ENCODE measurements around the gene DNAJC5. TPM values are rescaled to one million over a fixed set of nuclear protein-coding genes. Genes with fewer than 3 reads are reported as not detected.
A peak's percentile ranks its signal among the peaks of the same experiment; 100 is the strongest.

Gene DNAJC5
- total RNA-seq, 1 experiment from 2014 or later: 28.5 TPM

DNA sequence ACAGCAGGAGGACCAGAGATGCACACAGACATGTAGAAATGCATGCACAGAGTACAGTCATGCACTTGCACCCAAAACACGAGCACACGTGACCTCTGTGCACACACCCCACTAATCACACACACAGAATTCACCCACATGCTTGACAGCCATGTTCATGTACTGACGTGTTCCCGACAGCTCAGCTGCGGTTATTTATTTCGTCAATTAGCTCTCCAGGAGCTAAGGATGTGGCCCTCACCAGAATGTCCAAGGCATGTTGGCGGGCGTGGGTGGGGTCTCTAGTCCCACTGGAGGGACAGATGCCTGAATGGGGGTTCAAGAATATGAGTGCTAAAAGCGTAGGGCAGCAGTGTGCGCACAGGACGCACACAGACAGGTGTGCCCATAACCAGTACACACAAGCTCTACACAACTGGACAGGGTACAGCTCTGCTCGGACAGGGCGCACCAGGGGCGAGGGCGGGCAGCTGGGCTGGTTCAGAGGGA is 85.4 kb downstream of the DNAJC5 start (continued):
- TF ChIP-seq, protein P1, sequence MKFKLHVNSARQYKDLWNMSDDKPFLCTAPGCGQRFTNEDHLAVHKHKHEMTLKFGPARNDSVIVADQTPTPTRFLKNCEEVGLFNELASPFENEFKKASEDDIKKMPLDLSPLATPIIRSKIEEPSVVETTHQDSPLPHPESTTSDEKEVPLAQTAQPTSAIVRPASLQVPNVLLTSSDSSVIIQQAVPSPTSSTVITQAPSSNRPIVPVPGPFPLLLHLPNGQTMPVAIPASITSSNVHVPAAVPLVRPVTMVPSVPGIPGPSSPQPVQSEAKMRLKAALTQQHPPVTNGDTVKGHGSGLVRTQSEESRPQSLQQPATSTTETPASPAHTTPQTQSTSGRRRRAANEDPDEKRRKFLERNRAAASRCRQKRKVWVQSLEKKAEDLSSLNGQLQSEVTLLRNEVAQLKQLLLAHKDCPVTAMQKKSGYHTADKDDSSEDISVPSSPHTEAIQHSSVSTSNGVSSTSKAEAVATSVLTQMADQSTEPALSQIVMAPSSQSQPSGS (CRISPR knock-in tag; IDR thresholded peaks at IDR 0.05; ENCODE audit: borderline replicate concordance, low read depth): no peak
- TF ChIP-seq, protein P2, sequence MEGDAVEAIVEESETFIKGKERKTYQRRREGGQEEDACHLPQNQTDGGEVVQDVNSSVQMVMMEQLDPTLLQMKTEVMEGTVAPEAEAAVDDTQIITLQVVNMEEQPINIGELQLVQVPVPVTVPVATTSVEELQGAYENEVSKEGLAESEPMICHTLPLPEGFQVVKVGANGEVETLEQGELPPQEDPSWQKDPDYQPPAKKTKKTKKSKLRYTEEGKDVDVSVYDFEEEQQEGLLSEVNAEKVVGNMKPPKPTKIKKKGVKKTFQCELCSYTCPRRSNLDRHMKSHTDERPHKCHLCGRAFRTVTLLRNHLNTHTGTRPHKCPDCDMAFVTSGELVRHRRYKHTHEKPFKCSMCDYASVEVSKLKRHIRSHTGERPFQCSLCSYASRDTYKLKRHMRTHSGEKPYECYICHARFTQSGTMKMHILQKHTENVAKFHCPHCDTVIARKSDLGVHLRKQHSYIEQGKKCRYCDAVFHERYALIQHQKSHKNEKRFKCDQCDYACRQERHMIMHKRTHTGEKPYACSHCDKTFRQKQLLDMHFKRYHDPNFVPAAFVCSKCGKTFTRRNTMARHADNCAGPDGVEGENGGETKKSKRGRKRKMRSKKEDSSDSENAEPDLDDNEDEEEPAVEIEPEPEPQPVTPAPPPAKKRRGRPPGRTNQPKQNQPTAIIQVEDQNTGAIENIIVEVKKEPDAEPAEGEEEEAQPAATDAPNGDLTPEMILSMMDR (IDR thresholded peaks at IDR 0.05): no peak
- TF ChIP-seq ZNF138 (CRISPR knock-in tag; conservative IDR thresholded peaks at IDR 0.05): no peak
- TF ChIP-seq RELA (CRISPR knock-in tag; IDR thresholded peaks at IDR 0.05; ENCODE audit: borderline replicate concordance): no peak
- TF ChIP-seq, protein P3, sequence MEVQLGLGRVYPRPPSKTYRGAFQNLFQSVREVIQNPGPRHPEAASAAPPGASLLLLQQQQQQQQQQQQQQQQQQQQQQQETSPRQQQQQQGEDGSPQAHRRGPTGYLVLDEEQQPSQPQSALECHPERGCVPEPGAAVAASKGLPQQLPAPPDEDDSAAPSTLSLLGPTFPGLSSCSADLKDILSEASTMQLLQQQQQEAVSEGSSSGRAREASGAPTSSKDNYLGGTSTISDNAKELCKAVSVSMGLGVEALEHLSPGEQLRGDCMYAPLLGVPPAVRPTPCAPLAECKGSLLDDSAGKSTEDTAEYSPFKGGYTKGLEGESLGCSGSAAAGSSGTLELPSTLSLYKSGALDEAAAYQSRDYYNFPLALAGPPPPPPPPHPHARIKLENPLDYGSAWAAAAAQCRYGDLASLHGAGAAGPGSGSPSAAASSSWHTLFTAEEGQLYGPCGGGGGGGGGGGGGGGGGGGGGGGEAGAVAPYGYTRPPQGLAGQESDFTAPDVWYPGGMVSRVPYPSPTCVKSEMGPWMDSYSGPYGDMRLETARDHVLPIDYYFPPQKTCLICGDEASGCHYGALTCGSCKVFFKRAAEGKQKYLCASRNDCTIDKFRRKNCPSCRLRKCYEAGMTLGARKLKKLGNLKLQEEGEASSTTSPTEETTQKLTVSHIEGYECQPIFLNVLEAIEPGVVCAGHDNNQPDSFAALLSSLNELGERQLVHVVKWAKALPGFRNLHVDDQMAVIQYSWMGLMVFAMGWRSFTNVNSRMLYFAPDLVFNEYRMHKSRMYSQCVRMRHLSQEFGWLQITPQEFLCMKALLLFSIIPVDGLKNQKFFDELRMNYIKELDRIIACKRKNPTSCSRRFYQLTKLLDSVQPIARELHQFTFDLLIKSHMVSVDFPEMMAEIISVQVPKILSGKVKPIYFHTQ (CRISPR knock-in tag; IDR thresholded peaks at IDR 0.05): no peak
- TF ChIP-seq ZNF121 (CRISPR knock-in tag; IDR thresholded peaks at IDR 0.05): no peak
- TF ChIP-seq IRF2 (CRISPR knock-in tag; IDR thresholded peaks at IDR 0.05; ENCODE audit: borderline replicate concordance, low read depth): no peak
- TF ChIP-seq CREM (CRISPR knock-in tag; IDR thresholded peaks at IDR 0.05): no peak
- no peak for TF ChIP-seq TCF7 (CRISPR knock-in tag; IDR thresholded peaks at IDR 0.05; ENCODE audit: low read depth)
- TF ChIP-seq RORB (CRISPR knock-in tag; IDR thresholded peaks at IDR 0.05): no peak
- TF ChIP-seq ZNF396 (CRISPR knock-in tag; IDR thresholded peaks at IDR 0.05; ENCODE audit: borderline replicate concordance): no peak

DNA sequence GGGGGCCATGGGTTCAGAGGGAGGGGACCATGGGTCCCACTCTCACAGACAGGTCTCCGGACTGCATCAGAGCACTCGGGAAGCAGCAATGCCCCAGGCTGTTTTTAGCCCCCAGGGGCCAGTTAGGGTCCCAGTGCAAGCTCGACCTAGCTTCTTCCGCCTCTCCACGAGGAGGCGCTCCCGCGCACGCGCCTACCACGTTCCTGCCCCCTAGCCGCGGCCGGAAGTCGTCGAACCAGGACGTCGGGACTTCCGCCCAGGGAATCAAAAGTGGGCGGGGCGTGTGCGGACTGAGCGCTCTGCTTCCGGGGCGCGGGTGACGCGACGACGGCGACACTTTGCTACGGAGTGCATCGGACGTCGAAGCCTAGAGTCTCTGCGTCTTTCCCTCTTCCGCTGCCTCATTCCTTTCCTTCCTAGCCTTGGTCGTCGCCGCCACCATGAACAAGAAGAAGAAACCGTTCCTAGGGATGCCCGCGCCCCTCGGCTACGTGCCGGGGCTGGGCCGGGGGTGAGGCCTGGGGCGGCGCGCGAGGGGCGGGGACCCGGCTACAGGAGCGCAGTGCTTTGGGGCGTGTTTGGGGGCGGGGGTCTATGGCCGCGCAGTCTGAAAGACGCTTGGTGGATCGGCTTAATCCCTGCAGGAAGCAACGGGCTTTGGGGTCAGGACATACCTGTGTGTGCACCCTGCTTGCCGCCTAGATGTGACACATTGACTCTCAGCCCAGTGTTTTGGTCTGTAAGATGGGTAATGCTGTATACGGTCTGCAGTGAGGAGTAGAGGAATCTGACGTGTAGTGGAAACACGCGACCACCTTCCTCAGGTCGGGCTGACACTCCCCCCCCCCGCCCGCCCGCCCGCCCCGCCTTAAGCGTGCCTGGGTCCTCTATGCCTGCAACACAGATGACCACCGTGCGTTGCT is 86.1 kb downstream of the DNAJC5 start, which contains the start of gene PRPF6:
Gene PRPF6, plus strand, starts transcription at position 327 of the 923 bp plus-strand sequence. Its CDS starts 114 bp downstream, at position 441.
- Mint-ChIP-seq H3K27ac (peak within 1 kb of the TSS; percentile 93), H3K36me3 (peaks cover 25% of the 10 kb centered on the region), H3K27me3 (ENCODE audit: low read depth) (peaks cover 10% of the 10 kb centered on the region), H3K4me1 (peaks cover 21% of the 10 kb centered on the region), H3K4me3 (peak within 1 kb of the TSS; percentile 94), H3K9me3 (no peaks in the 10 kb centered on the region)
- CTCF ChIA-PET: interaction anchor here (0.6 to 3.1 kb wide), 75 partner anchors 8 to 705 kb away, joined by 3 to 51 read pairs (median 5); partner anchors contain the start of genes ARFRP1, C20orf204, DNAJC5 and LKAAEAR1
- peak; percentile 98 for DNase-seq (ENCODE audit: low spot score)
- POLR2A ChIA-PET: interaction anchor here (0.6 to 0.8 kb wide), 3 partner anchors 25 to 1914 kb away, joined by 3 read pairs; partner anchors contain the start of gene UCKL1
- peak; percentile 71 for ATAC-seq
- TF ChIP-seq, protein P4, sequence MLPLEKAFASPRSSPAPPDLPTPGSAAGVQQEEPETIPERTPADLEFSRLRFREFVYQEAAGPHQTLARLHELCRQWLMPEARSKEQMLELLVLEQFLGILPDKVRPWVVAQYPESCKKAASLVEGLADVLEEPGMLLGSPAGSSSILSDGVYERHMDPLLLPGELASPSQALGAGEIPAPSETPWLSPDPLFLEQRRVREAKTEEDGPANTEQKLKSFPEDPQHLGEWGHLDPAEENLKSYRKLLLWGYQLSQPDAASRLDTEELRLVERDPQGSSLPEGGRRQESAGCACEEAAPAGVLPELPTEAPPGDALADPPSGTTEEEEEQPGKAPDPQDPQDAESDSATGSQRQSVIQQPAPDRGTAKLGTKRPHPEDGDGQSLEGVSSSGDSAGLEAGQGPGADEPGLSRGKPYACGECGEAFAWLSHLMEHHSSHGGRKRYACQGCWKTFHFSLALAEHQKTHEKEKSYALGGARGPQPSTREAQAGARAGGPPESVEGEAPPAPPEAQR (CRISPR knock-in tag; IDR thresholded peaks at IDR 0.05): no peak
- TF ChIP-seq GABPB1 (CRISPR knock-in tag; IDR thresholded peaks at IDR 0.05) (peak; percentile 95), TCF7 (CRISPR knock-in tag; IDR thresholded peaks at IDR 0.05; ENCODE audit: low read depth) (no peak), ZNF219 (CRISPR knock-in tag; IDR thresholded peaks at IDR 0.05; ENCODE audit: borderline replicate concordance) (no peak), RELA (CRISPR knock-in tag; IDR thresholded peaks at IDR 0.05; ENCODE audit: borderline replicate concordance) (no peak), ETV6 (CRISPR knock-in tag; IDR thresholded peaks at IDR 0.05) (peak; percentile 93), FOXK1 (CRISPR knock-in tag; IDR thresholded peaks at IDR 0.05) (peak; percentile 97), TEAD1 (CRISPR knock-in tag; IDR thresholded peaks at IDR 0.05) (peak; percentile 77; the same call in 1 of the 2 replicates), NR3C1 (CRISPR knock-in tag; conservative IDR thresholded peaks at IDR 0.05; ENCODE audit: low read depth) (no peak)
- TF ChIP-seq, protein P5, sequence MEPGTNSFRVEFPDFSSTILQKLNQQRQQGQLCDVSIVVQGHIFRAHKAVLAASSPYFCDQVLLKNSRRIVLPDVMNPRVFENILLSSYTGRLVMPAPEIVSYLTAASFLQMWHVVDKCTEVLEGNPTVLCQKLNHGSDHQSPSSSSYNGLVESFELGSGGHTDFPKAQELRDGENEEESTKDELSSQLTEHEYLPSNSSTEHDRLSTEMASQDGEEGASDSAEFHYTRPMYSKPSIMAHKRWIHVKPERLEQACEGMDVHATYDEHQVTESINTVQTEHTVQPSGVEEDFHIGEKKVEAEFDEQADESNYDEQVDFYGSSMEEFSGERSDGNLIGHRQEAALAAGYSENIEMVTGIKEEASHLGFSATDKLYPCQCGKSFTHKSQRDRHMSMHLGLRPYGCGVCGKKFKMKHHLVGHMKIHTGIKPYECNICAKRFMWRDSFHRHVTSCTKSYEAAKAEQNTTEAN (CRISPR knock-in tag; IDR thresholded peaks at IDR 0.05): 0 out of 2 replicates have a peak, but pooled peaks have one; percentile 54
- TF ChIP-seq, protein P6, sequence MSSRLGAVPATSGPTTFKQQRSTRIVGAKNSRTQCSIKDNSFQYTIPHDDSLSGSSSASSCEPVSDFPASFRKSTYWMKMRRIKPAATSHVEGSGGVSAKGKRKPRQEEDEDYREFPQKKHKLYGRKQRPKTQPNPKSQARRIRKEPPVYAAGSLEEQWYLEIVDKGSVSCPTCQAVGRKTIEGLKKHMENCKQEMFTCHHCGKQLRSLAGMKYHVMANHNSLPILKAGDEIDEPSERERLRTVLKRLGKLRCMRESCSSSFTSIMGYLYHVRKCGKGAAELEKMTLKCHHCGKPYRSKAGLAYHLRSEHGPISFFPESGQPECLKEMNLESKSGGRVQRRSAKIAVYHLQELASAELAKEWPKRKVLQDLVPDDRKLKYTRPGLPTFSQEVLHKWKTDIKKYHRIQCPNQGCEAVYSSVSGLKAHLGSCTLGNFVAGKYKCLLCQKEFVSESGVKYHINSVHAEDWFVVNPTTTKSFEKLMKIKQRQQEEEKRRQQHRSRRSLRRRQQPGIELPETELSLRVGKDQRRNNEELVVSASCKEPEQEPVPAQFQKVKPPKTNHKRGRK (CRISPR knock-in tag; IDR thresholded peaks at IDR 0.05; ENCODE audit: borderline replicate concordance): no peak
